ENCODE data around the gene UNC5B. TPM values are rescaled to one million over a fixed set of nuclear protein-coding genes. Genes with fewer than 3 reads are reported as not detected.

Gene UNC5B
- total and polyA plus RNA-seq, 2 experiments from 2014 or later: 12.7 to 15.5 TPM

DNA sequence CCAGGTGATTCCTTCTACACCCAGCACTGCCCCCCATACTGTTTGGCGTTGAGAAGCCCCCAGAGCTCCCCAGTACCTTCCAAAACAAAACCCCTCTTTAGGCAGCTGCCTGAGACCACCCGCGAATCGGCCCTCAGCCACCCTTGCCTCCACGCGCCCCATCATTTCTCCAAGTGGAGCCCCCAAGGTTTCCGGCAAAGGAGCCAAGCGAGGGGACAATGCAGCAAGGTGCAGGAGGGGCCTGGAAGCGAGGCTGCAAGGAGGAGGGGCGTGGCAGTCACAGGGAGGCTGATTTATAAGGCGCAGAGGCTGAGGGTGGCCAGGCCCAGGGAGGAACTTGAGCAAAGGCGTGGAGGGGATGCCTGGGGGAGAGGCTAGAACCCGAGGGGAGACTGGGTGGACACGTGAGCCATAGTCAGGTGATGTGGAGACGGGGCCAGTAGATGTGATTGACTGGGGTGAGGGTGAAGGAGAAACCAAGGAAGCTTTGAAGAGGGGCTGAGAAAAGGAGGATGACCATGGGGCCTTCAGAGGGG lies 122.9 kb downstream of the UNC5B start:
- no peaks in the 10 kb centered on the region for H3K9me2 ChIP-seq (replicated peaks; ENCODE audit: insufficient read depth)
- no peaks in the 10 kb centered on the region for H3K36me3 ChIP-seq (replicated peaks; ENCODE audit: insufficient read depth, low read depth)
- TF ChIP-seq EZH2 (IDR thresholded peaks at IDR 0.05; ENCODE audit: borderline replicate concordance) (no peak), EZH2phosphoT487 (IDR thresholded peaks at IDR 0.05; ENCODE audit: low read depth, severe bottlenecking, unreplicated experiment) (no peak)
- TF ChIP-seq, protein P1, sequence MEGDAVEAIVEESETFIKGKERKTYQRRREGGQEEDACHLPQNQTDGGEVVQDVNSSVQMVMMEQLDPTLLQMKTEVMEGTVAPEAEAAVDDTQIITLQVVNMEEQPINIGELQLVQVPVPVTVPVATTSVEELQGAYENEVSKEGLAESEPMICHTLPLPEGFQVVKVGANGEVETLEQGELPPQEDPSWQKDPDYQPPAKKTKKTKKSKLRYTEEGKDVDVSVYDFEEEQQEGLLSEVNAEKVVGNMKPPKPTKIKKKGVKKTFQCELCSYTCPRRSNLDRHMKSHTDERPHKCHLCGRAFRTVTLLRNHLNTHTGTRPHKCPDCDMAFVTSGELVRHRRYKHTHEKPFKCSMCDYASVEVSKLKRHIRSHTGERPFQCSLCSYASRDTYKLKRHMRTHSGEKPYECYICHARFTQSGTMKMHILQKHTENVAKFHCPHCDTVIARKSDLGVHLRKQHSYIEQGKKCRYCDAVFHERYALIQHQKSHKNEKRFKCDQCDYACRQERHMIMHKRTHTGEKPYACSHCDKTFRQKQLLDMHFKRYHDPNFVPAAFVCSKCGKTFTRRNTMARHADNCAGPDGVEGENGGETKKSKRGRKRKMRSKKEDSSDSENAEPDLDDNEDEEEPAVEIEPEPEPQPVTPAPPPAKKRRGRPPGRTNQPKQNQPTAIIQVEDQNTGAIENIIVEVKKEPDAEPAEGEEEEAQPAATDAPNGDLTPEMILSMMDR (IDR thresholded peaks at IDR 0.05; ENCODE audit: poor library complexity): no peak
- H3K27ac ChIP-seq: no peak overlapping the region
- H4K20me1 ChIP-seq (ENCODE audit: insufficient read depth, poor library complexity, severe bottlenecking): no peaks in the 10 kb centered on the region
- H3K4me2 ChIP-seq: no peak overlapping the region
- no peak overlapping the region for H3K4me3 ChIP-seq
- no peak for DNase-seq (ENCODE audit: low spot score)
- no peaks in the 10 kb centered on the region for H3K27me3 ChIP-seq
- H3K4me1 ChIP-seq (ENCODE audit: insufficient read depth): peaks cover 54% of the 10 kb centered on the region
- whole genome bisulfite sequencing (ENCODE audit: low lambda C conversion rate, missing lambda C conversion rate): 88% methylated on average over 15 of the region's 15 CpGs
- H3K79me2 ChIP-seq: no peaks in the 10 kb centered on the region
- no peak overlapping the region for H2AFZ ChIP-seq
- H3K9me3 ChIP-seq (ENCODE audit: low read depth): no peaks in the 10 kb centered on the region

DNA sequence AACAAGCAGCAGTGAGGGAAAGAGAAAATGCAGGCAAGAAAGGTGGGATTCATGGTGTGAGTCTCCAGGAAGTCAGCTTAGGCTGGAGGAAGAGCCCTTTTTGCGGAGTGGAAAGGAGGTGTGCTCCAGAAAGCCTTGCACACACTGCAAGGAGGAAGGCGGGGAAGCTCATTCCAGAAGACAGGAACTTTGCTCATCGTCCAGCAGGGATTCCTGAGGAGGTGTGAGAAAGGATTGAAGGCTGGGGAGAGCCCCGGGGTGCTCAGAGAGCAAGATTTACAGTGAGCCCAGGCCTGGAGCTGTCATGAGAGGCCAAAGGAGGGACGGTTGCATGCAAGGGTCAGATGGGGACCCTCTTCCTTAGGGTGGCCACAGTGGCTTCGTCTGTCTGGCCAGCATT lies 124.3 kb downstream of the UNC5B start:
- no peak for DNase-seq (ENCODE audit: low spot score)
- no peaks in the 10 kb centered on the region for H3K27me3 ChIP-seq
- WGBS (ENCODE audit: low lambda C conversion rate, missing lambda C conversion rate): 85% methylated on average over 6 of the region's 6 CpGs
- H3K4me3 ChIP-seq: no peak overlapping the region
- H2AFZ ChIP-seq: no peak overlapping the region
- no peaks in the 10 kb centered on the region for H3K36me3 ChIP-seq (replicated peaks; ENCODE audit: insufficient read depth, low read depth)
- H3K9me2 ChIP-seq (replicated peaks; ENCODE audit: insufficient read depth): no peaks in the 10 kb centered on the region
- H3K4me1 ChIP-seq (ENCODE audit: insufficient read depth): peaks cover 68% of the 10 kb centered on the region
- TF ChIP-seq, protein P1 (IDR thresholded peaks at IDR 0.05; ENCODE audit: poor library complexity): no peak
- no peaks in the 10 kb centered on the region for H3K9me3 ChIP-seq (ENCODE audit: low read depth)
- H3K79me2 ChIP-seq: no peaks in the 10 kb centered on the region
- no peaks in the 10 kb centered on the region for H4K20me1 ChIP-seq (ENCODE audit: insufficient read depth, poor library complexity, severe bottlenecking)
- no peak overlapping the region for H3K4me2 ChIP-seq
- H3K27ac ChIP-seq: no peak overlapping the region

GRCh38 chr10:71337219-71337701 lies 124.9 kb downstream of the UNC5B start:
- H3K36me3 ChIP-seq (replicated peaks; ENCODE audit: insufficient read depth, low read depth): no peaks in the 10 kb centered on the region
- TF ChIP-seq, protein P1 (IDR thresholded peaks at IDR 0.05; ENCODE audit: poor library complexity): no peak
- H3K27ac ChIP-seq: no peak overlapping the region
- no peak for DNase-seq (ENCODE audit: low spot score)
- no peaks in the 10 kb centered on the region for H4K20me1 ChIP-seq (ENCODE audit: insufficient read depth, poor library complexity, severe bottlenecking)
- no peak overlapping the region for H2AFZ ChIP-seq
- no peaks in the 10 kb centered on the region for H3K79me2 ChIP-seq
- no peak overlapping the region for H3K4me3 ChIP-seq
- WGBS (ENCODE audit: low lambda C conversion rate, missing lambda C conversion rate): 91% methylated on average over 13 of the region's 13 CpGs
- H3K4me1 ChIP-seq (ENCODE audit: insufficient read depth): peaks cover 73% of the 10 kb centered on the region
- no peaks in the 10 kb centered on the region for H3K9me2 ChIP-seq (replicated peaks; ENCODE audit: insufficient read depth)
- no peaks in the 10 kb centered on the region for H3K27me3 ChIP-seq
- H3K9me3 ChIP-seq (ENCODE audit: low read depth): no peaks in the 10 kb centered on the region
- no peak overlapping the region for H3K4me2 ChIP-seq
